NCI-H524 (cell line): ENCODE results near the gene KCNMA1.

Experiments
- DNase-seq, 2 experiments: peaks; one replicate each; lab custom pipeline; 2025; lab: John Stamatoyannopoulos, UW

KCNMA1 gene

DNA sequence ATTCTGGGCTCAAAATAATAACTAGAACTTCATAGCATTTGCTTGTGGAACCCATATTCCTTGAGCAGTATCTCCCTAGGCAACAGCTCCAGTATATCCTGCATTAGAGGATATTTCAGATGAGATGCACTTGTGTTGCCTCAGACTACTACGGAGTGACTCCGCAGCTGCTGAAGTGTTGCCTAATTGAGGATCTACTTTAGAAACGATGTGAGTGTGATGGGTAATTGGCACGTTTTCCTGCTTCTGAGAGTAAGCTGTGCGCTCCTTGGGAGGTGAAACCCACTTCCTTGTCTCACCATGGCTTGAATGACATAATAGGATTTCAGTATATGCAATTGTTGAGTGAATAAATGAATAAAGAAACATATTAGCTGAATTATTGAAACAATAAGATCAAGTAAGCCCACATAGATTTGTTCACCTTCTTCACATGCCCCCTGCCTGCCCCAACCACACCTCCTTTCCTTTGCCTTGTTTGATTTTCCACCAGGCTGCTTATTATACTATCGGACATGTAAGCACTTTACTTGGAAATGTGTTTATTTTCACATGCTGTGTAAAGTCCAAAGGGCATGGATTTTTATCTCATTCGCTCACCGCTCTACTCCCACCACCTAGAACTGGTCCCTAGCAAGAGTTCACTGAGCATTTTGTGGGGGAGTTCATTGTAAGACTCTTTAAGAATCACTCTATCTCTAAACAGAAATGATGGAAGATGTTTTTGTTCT, 303.8 kb downstream of the KCNMA1 start:
- DNase-seq = peak; percentile 32 to 65

DNA sequence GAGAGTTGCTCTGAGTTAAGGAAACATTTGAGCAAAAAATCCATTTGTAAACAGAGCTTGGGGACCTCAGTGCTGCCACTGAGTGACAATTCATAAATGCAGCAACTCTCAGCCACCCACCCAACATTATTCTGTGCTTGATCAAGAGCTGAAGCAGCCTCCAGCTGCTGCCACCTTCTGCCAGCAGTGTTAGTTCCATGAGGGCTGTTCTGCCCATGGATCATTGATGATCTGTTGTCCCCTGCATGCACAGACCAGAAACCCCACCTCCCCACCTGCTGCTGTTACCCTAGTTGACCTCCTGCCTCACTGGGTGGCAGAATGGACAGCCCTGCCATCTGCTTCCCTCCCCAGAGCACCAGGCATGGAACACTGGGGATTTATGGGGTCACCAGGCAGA, 305.4 kb downstream of the KCNMA1 start:
- DNase-seq = peak; percentile 79 to 90

GRCh38 chr10:77328272-77328816, 309.3 kb downstream of the KCNMA1 start:
- no peak for DNase-seq

DNA sequence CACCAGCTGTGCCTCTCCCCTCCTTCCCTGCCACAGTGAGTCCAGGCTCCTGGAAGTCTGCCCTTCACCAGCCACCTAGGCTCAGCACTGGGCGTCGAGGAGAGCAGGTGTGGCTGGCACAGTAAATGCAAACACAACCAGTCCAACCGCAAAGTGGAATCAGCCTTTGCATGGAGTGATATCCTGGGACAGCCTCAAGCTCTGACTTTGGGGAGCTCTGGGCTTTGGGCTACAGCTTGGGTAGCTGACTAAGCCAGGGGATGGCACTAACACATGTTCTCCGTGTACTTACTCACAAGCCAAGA, 312.4 kb downstream of the KCNMA1 start:
- peak in 1 of 2 experiments; percentile 14 for DNase-seq

GRCh38 chr10:77321838-77322237, 315.8 kb downstream of the KCNMA1 start:
- no peak for DNase-seq

DNA sequence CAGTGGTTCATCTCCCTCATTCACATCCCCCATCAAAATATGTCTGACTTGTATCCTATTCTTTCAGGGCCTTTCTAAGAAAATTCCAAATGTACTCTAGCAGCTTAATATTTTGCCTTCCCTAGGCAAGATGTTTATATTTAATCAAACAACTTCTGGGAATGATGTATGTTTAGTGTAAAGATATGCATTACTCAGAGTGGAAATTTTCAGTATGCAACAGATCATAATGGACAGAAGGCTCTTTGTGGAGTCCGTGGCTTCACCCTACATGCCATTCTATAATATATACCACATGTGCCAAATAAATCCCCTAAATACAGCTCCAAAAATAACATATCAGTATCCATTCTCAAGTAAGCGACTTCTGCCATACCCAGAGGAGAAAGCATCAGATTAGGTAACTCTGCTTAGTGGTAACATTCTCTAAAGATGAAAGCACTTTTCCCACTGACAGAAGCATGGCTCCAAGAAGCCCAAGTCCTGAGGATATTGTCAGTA, 316.6 kb downstream of the KCNMA1 start:
- no peak for DNase-seq

GRCh38 chr10:77319557-77319956, 318.1 kb downstream of the KCNMA1 start:
- no peak for DNase-seq

DNA sequence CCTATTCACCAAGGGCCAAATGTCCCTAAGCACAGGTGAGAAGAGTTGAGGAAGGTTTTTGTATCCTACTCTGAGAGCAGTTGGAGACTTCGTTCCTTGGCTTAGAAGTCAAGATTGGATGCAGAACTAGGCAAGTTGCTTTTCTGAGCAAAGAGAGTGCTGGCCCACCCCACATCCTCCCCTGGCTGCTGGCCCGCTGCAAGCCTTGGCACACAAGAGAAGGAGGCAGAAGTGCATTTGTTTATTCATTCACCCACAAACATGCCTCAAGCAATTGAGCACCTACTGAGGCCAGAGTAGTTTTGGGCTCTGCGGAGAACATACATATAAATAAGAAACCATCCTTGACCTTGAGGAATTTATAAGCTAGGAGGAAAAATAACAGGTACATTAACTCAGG, 318.9 kb downstream of the KCNMA1 start:
- DNase-seq = no peak

- no peak for DNase-seq
These were observed 320.4 kb downstream of the KCNMA1 start for GRCh38 chr10:77317221-77317620.

DNA sequence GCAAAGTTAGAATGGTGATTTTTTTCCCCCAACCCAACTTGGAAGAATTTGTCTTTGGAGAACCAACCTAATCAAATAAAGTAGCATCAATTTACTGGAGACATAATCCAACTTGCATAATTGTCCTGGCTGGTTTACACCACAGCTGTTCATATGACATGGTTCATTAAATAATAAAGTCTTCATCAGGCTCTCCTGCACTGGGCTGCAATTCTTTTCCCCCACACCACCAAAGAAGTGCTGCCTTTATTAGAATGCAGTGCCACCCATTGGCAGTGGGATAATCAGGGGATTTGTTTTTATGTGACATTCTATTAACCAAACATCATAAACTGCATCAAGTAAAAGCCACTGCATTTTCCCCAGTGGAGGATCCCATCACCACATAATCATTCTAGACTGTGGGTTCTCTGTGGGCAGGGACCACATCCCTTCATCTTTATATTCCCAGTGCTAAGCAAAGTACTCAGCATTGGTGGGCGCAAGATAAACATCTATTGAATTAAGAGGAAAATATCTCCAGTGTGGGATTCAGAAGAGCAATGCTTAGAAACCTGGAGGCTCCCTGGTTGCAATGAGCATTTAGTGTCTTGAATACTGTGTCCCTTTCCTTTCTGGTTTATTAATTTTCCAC, 322.0 kb downstream of the KCNMA1 start:
- peak in 1 of 2 experiments; percentile 59 for DNase-seq

DNA sequence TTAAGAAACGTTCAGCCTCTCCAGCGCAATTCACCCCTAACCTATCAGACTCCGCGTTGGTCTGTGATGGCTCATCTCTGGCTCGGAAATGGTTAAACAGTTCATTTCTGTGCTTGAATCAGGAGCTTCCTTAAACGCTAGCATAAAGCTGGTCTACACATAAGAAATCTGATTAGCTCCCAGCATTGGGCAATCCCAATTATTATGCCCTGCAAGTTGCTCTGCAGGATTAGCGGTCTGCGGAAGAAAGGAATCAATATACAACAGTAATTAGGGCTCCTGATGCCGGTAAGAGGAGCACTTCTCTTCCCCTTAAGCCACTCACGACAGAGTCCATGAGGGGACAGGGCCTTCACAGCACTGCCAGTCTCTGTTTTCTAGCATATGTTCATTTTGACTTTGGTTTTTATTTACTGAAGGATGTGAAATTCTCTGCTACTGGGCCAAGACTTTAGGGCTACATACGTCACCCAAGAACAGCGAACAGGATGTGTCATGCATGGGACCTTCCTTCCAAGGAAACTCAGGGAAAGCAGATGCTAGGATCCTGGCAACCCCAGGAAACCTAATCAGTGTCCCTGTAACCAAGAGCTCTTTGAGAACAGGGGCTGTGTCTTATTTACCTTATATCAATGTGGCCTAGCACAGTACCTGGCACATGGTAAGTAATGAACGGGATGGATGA, 324.4 kb downstream of the KCNMA1 start:
- peak in 1 of 2 experiments; percentile 68 for DNase-seq

DNA sequence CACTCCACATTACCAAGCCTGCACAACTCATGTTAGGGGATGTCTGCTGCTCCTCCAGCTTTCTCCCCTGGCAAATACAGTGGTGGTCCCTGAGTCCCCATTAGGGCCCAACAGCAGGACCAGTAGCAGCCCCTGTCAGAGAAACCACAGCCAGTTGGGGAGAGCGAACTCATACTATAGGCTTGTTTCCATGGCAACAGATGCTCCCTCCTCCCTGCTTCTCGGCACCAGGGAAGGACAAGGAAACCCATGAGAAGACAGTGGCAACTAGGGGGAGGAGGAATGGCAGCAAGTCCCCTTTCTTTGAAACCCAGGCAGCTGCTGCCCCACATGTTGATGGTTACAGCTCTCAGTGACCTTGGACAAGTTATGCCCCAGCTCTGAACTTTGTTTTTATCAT, 326.4 kb downstream of the KCNMA1 start:
- DNase-seq = peak; percentile 47 to 67

DNA sequence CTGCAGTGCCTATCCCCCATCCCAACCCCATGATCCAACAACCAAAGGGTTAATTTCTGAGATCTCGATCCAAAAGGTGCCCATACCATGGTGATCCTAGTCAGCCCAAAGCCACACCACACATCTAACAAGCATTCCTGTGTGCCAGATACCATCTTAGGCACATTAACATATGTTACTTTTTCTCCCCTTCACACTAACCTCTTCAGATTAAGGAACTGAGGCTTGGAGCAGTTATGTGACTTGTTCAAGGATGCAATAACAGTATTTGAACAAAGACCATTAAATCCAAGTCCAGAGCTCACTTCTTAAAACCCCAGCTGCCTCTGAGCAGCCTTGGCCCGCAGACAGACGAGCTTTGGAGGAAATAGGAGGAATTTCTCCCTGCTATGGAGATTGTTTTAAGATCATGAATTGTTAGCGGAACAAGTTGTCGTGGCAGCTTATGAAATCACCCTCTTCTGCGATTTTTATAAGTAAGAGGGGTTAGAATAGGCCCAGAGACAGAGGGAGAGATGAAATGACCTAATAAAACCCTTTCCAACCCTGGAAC, 327.2 kb downstream of the KCNMA1 start:
- DNase-seq = peak in 1 of 2 experiments; percentile 1

DNA sequence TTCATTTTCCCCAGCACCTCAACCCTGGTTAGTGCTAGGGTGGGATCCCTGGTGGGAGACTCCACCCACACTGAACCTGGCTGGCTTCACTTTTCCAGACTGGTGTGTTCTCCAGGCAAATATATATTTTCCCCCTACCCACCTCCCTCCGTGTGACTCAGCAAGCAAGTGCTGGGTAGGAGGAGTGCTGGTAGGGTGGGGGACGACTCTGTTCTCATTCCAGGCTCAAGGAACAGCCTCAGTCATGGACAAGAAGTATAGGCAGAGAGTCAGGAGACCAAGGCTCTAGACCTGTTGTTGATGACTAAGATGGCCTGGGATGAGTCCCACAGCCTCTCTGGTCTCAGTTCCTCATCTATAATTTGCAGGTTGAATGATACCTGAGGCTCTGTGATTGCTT, 328.1 kb downstream of the KCNMA1 start:
- DNase-seq = no peak

GRCh38 chr10:77309092-77309491, 328.5 kb downstream of the KCNMA1 start:
- no peak for DNase-seq

- peak in 1 of 2 experiments; percentile 73 for DNase-seq
These were observed 329.4 kb downstream of the KCNMA1 start for GRCh38 chr10:77308084-77308732.

DNA sequence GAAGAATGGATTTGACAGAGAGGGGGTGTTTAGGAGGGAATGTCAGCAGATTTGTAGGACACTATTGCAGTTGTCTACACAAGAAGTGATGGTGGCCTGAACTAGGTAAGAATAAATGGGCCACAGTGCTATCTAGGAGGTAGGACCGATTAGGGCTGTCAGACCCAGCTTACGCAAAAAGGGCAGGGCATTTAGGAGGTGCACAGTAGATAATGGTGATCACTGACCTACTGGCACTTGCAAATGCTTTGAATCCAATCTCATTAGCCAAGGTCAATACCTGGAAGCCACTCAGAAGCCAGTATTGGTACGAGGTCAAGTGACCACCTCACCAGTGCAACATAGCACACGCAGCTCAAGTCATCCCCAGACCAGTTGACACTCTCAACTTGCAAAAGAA, 330.9 kb downstream of the KCNMA1 start:
- DNase-seq = no peak

DNA sequence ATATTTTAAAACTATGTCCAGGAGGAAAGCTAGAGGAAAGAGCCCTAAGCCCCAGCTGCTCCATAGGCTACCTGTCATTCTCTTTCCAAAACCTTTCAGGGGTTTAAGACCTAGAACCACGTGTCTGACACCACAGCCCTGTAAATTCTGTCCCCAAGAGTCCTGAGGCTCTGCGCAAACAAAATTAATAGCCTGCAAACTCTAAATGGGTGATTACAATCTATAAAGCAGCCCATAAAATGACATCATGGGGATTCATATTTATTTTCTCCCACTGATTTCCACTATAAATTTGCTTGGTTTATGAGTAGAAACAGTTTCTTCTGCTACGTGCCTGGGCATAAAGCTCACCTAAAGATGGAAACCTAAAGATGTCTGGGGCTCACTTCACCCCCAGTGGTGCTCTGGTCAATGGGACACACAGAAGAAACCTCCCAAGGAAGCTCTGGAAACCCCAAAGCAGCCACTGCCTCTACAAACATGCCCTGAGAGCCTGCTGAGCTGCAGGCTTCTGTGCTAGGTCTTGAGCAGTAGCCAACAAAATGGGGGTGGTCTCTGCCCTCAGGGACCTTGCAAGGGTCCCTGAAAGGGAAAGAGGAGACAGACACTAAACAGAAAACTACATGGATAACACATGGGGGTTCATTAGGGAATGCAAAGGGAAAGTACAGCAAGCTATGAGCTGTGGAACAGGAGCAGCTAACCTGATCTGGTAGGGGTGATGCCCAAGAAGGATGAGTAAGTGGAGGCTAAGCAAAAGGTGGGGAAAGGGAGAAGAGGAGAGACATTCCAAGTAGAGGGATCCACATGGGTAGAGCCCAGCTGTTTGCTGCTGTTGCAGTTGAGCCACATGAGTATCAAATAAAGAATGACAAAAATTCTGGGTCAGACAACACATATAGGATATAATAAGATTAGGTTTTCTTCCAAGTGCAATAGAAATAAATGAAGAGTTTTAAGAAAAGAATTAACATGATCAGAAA, 331.7 kb downstream of the KCNMA1 start:
- DNase-seq = no peak

GRCh38 chr10:77304192-77304591, 333.4 kb downstream of the KCNMA1 start:
- DNase-seq = peak in 1 of 2 experiments; percentile 54

DNA sequence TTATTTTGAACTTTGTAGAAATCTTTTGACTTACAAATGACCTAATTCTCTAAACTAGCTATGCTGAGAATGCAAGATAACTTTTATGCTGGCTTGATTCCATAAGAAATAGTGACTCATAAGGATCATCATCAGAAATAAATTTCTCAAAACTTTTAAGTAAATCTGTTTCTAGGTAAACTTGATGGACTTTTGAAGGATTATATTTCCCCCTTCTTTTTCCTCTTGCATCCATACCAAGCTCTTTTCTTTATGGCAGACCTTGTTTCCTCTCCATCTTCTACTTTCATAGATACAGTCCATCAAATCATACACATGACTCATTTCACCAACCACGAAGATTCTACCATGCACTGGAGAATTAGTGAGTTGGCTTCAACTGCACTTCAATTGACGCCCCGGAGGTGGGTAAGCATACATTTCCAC, 336.3 kb downstream of the KCNMA1 start:
- DNase-seq = no peak
